Right lobe of liver (tissue), 4 donors: Measurements from ENCODE around the gene CLPSL2.

Source experiments
- CTCF ChIP-seq, 4 donors: fragments of 200-600 bp in 3 of 4; fragments of 450-650 bp in 1 of 4; IDR thresholded peaks; one replicate each; pipeline versions ENCODE4 v1.5.1 to v1.8.0; 2016 to 2022; ENCODE audit warnings: antibody characterized with exemption in 4 of 4, mild to moderate bottlenecking in 2 of 4
- POLR2A ChIP-seq: fragments of 450-650 bp; IDR thresholded peaks from one replicate; pipeline ENCODE4 v1.6.1; 2017; ENCODE audit warnings: antibody characterized with exemption, mild to moderate bottlenecking
- donor health status: DM: no; HTN: no; CAD: no.
- donor health status: DM: no; HTN: no; CAD: no.
- donor health status: DM: no; HTN: yes; CAD: no.

- TF ChIP-seq CTCF (IDR thresholded peaks at IDR 0.05) = peak; percentile 82 to 92 (median 87)
- TF ChIP-seq POLR2A = no peak
Observed at GRCh38 chr6:35737413-35738211, 38.8 kb upstream of the CLPSL2 start.
